Mammary epithelial cell (primary cell): ENCODE measurements around the gene TMEM151A.

ENCODE experiments used
- EZH2 ChIP-seq: IDR thresholded peaks from 2 replicates; pipeline ENCODE4 v1.6.1; 2012; ENCODE audit warnings: low read length, inconsistent platforms, borderline replicate concordance
- TF ChIP-seq, protein P1 (sequence below), 2 donors: IDR thresholded peaks in 1 of 2; conservative IDR thresholded peaks in 1 of 2; 2 replicates each; pipeline ENCODE4 v1.5.1; 2011 to 2012; ENCODE audit warnings: inconsistent platforms in 2 of 2, low read length in 2 of 2, mild to moderate bottlenecking in 2 of 2, control low read depth in 1 of 2, low read depth in 1 of 2; ENCODE audit not compliant: insufficient read depth in 1 of 2; ENCODE audit errors: extremely low read depth in 1 of 2

DNA sequence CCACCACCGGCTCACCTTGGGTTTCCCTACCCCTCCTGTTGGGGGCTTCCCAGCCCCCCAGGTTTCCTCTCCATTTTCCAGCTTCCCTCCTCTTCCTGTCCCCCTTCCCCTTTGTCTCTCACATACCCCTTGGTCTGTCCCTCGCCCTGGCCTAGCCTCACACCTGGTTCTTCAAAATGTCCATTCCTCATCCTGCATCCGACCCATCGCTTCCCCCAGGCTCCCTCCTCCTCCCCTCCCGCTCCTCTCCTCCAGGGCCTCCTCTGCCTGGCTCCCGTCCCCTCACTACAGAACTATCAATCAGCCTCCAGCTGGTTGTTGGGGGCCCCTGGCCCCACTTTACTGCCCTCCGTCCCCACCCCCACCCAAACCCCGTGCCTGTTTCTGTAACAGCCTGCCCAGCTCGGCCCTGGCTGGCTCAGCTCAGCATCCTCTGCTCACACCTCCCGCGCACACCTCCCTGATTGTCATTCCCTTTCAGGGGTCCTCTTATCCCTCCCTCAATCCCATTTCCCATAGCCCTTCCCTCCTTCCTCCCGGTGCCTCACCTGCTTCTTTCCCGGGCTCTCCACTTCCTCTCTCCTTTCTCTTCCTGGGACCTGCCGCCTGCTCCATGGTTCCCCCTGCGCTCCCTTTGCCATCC, 12.5 kb upstream of the TMEM151A start:
- TF ChIP-seq, protein P1, sequence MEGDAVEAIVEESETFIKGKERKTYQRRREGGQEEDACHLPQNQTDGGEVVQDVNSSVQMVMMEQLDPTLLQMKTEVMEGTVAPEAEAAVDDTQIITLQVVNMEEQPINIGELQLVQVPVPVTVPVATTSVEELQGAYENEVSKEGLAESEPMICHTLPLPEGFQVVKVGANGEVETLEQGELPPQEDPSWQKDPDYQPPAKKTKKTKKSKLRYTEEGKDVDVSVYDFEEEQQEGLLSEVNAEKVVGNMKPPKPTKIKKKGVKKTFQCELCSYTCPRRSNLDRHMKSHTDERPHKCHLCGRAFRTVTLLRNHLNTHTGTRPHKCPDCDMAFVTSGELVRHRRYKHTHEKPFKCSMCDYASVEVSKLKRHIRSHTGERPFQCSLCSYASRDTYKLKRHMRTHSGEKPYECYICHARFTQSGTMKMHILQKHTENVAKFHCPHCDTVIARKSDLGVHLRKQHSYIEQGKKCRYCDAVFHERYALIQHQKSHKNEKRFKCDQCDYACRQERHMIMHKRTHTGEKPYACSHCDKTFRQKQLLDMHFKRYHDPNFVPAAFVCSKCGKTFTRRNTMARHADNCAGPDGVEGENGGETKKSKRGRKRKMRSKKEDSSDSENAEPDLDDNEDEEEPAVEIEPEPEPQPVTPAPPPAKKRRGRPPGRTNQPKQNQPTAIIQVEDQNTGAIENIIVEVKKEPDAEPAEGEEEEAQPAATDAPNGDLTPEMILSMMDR (conservative IDR thresholded peaks at IDR 0.05 in 1 of 2, IDR thresholded peaks at IDR 0.05 in 1 of 2; ENCODE audit: extremely low read depth in 1 of 2, insufficient read depth in 1 of 2, low read depth in 1 of 2, low read length in 2 of 2) = no peak
- no peak for TF ChIP-seq EZH2
